ENCODE measurements around the gene TMEM175.
A peak's percentile ranks its signal among the peaks of the same experiment; 100 is the strongest.
"Not testable (repeated sequence)": the region's sequence is repeated elsewhere in the genome, so short reads cannot be mapped to it uniquely, and the experiment has no call there.

TMEM175 gene

GRCh38 chr4:992297-993110, 60.2 kb downstream of the TMEM175 start:
- peaks cover 3% of the 10 kb centered on the region for H3K4me1 Mint-ChIP-seq
- peak overlapping the region; percentile 21 for H3K4me3 Mint-ChIP-seq
- no peak overlapping the region for H3K27ac Mint-ChIP-seq
- H3K27me3 Mint-ChIP-seq: peaks cover 3% of the 10 kb centered on the region
- no peak for DNase-seq (ENCODE audit: low spot score in 2 of 2)
- ATAC-seq (ENCODE audit: low read depth): peak; percentile 59
- peaks cover 5% of the 10 kb centered on the region for H3K36me3 Mint-ChIP-seq
- no peaks in the 10 kb centered on the region for H3K9me3 Mint-ChIP-seq

GRCh38 chr4:993111-994029, 61.1 kb downstream of the TMEM175 start, which contains the start of gene SLC26A1:
TSS of gene SLC26A1 (minus strand) at chr4:993404. CDS start at chr4:991703, 1,701 bp downstream.
- H3K36me3 Mint-ChIP-seq: peaks cover 5% of the 10 kb centered on the region
- no peaks in the 10 kb centered on the region for H3K9me3 Mint-ChIP-seq
- peaks cover 3% of the 10 kb centered on the region for H3K27me3 Mint-ChIP-seq
- ATAC-seq (ENCODE audit: low read depth) (no peak), DNase-seq (ENCODE audit: low spot score in 2 of 2) (no peak)
- peaks cover 8% of the 10 kb centered on the region for H3K4me1 Mint-ChIP-seq
- H3K4me3 Mint-ChIP-seq: peak within 1 kb of the TSS; percentile 21
- no peak within 1 kb of the TSS for H3K27ac Mint-ChIP-seq

GRCh38 chr4:995311-996026, 63.2 kb downstream of the TMEM175 start:
- peaks cover 20% of the 10 kb centered on the region for H3K4me1 Mint-ChIP-seq
- H3K27me3 Mint-ChIP-seq: peaks cover 11% of the 10 kb centered on the region
- peaks cover 3% of the 10 kb centered on the region for H3K36me3 Mint-ChIP-seq
- ATAC-seq (ENCODE audit: low read depth) (no peak), DNase-seq (ENCODE audit: low spot score in 2 of 2) (no peak)
- H3K27ac Mint-ChIP-seq: no peak overlapping the region
- H3K9me3 Mint-ChIP-seq: no peaks in the 10 kb centered on the region
- no peak overlapping the region for H3K4me3 Mint-ChIP-seq

GRCh38 chr4:996030-996996, 64.1 kb downstream of the TMEM175 start:
- no peak for ATAC-seq (ENCODE audit: low read depth)
- Mint-ChIP-seq H3K9me3 (no peaks in the 10 kb centered on the region), H3K4me3 (peak overlapping the region; percentile 29), H3K27ac (no peak overlapping the region), H3K36me3 (peaks cover 3% of the 10 kb centered on the region), H3K4me1 (peaks cover 22% of the 10 kb centered on the region), H3K27me3 (peaks cover 12% of the 10 kb centered on the region)
- DNase-seq (ENCODE audit: low spot score in 2 of 2): no peak

GRCh38 chr4:996997-997374, 64.7 kb downstream of the TMEM175 start:
- H3K4me3 Mint-ChIP-seq: no peak overlapping the region
- H3K27ac Mint-ChIP-seq: no peak overlapping the region
- H3K9me3 Mint-ChIP-seq: no peaks in the 10 kb centered on the region
- peaks cover 3% of the 10 kb centered on the region for H3K36me3 Mint-ChIP-seq
- peaks cover 22% of the 10 kb centered on the region for H3K4me1 Mint-ChIP-seq
- ATAC-seq (ENCODE audit: low read depth): peak; percentile 5
- DNase-seq (ENCODE audit: low spot score in 2 of 2): peak in 1 of 2 donors; percentile 17
- peaks cover 12% of the 10 kb centered on the region for H3K27me3 Mint-ChIP-seq

GRCh38 chr4:997375-998071, 65.3 kb downstream of the TMEM175 start:
- no peaks in the 10 kb centered on the region for H3K9me3 Mint-ChIP-seq
- H3K27me3 Mint-ChIP-seq: peaks cover 14% of the 10 kb centered on the region
- peak overlapping the region; percentile 44 for H3K4me3 Mint-ChIP-seq
- H3K36me3 Mint-ChIP-seq: peaks cover 1% of the 10 kb centered on the region
- peaks cover 22% of the 10 kb centered on the region for H3K4me1 Mint-ChIP-seq
- ATAC-seq (ENCODE audit: low read depth) (peak; percentile 68), DNase-seq (ENCODE audit: low spot score in 2 of 2) (peak in 1 of 2 donors; percentile 22)
- no peak overlapping the region for H3K27ac Mint-ChIP-seq

- ATAC-seq (ENCODE audit: low read depth) (no peak), DNase-seq (ENCODE audit: low spot score in 2 of 2) (peak in 1 of 2 donors; percentile 30)
- Mint-ChIP-seq H3K36me3 (no peaks in the 10 kb centered on the region), H3K27me3 (peaks cover 14% of the 10 kb centered on the region), H3K4me3 (peak overlapping the region; percentile 44), H3K27ac (no peak overlapping the region), H3K4me1 (peaks cover 20% of the 10 kb centered on the region), H3K9me3 (no peaks in the 10 kb centered on the region)
Measured at GRCh38 chr4:998096-998691, 65.9 kb downstream of the TMEM175 start.

GRCh38 chr4:999240-999863, 67.1 kb downstream of the TMEM175 start:
- H3K27ac Mint-ChIP-seq; ATAC-seq (ENCODE audit: low read depth); H3K36me3 Mint-ChIP-seq; H3K9me3 Mint-ChIP-seq: not testable (repeated sequence)
- H3K4me3 Mint-ChIP-seq: peak overlapping the region; percentile 50
- peaks cover 20% of the 10 kb centered on the region for H3K4me1 Mint-ChIP-seq
- peak in 1 of 2 donors; percentile 16 for DNase-seq (ENCODE audit: low spot score in 2 of 2)
- H3K27me3 Mint-ChIP-seq: peaks cover 14% of the 10 kb centered on the region

GRCh38 chr4:999882-1000425, 67.7 kb downstream of the TMEM175 start:
- peaks cover 17% of the 10 kb centered on the region for H3K27me3 Mint-ChIP-seq
- ATAC-seq (ENCODE audit: low read depth): no peak
- no peaks in the 10 kb centered on the region for H3K9me3 Mint-ChIP-seq
- no peaks in the 10 kb centered on the region for H3K36me3 Mint-ChIP-seq
- no peak for DNase-seq (ENCODE audit: low spot score in 2 of 2)
- H3K27ac Mint-ChIP-seq: no peak overlapping the region
- peak overlapping the region; percentile 49 for H3K4me3 Mint-ChIP-seq
- peaks cover 20% of the 10 kb centered on the region for H3K4me1 Mint-ChIP-seq

- ATAC-seq (ENCODE audit: low read depth): no peak
- H3K9me3 Mint-ChIP-seq: no peaks in the 10 kb centered on the region
- H3K36me3 Mint-ChIP-seq: no peaks in the 10 kb centered on the region
- peaks cover 19% of the 10 kb centered on the region for H3K27me3 Mint-ChIP-seq
- H3K4me3 Mint-ChIP-seq: no peak overlapping the region
- DNase-seq (ENCODE audit: low spot score in 2 of 2): no peak
- no peak overlapping the region for H3K27ac Mint-ChIP-seq
- H3K4me1 Mint-ChIP-seq: peaks cover 20% of the 10 kb centered on the region
Measured at GRCh38 chr4:1000686-1001260, 68.5 kb downstream of the TMEM175 start.

GRCh38 chr4:1001561-1002130, 69.4 kb downstream of the TMEM175 start:
- H3K4me3 Mint-ChIP-seq: no peak overlapping the region
- H3K27me3 Mint-ChIP-seq: peaks cover 19% of the 10 kb centered on the region
- no peaks in the 10 kb centered on the region for H3K9me3 Mint-ChIP-seq

More at GRCh38 chr4:1001561-1002130, 69.4 kb downstream of the TMEM175 start:
- Mint-ChIP-seq H3K36me3 (no peaks in the 10 kb centered on the region), H3K27ac (no peak overlapping the region), H3K4me1 (peaks cover 20% of the 10 kb centered on the region)
- DNase-seq (ENCODE audit: low spot score in 2 of 2): no peak
- no peak for ATAC-seq (ENCODE audit: low read depth)
